Activated naive CD8-positive, alpha-beta T cell treated with anti-CD3 and anti-CD28 coated beads for 36 hours (primary cell): ENCODE data around the gene CCNF. TPM values are rescaled to one million over a fixed set of nuclear protein-coding genes. Genes with fewer than 3 reads are reported as not detected.
"Not testable (repeated sequence)": the region's sequence is repeated elsewhere in the genome, so short reads cannot be mapped to it uniquely, and the experiment has no call there.

Experiments
- DNase-seq: peaks from one replicate; pipeline ENCODE4 v3.0.0; 2021
- H3K27ac Mint-ChIP-seq: one replicate; pipeline ENCODE4 v1.8.0; 2022; ENCODE audit warnings: mild to moderate bottlenecking, moderate library complexity, mixed read lengths
- H3K27me3 Mint-ChIP-seq: one replicate; pipeline ENCODE4 v1.8.0; 2022; ENCODE audit warnings: mild to moderate bottlenecking, mixed read lengths
- H3K36me3 Mint-ChIP-seq: one replicate; pipeline ENCODE4 v1.8.0; 2021; ENCODE audit warnings: mild to moderate bottlenecking, mixed read lengths
- H3K4me1 Mint-ChIP-seq: one replicate; pipeline ENCODE4 v1.8.0; 2021; ENCODE audit warnings: mixed read lengths
- H3K4me3 Mint-ChIP-seq: one replicate; pipeline ENCODE4 v1.8.0; 2022; ENCODE audit warnings: mild to moderate bottlenecking, moderate library complexity, mixed read lengths
- H3K9me3 Mint-ChIP-seq: one replicate; pipeline ENCODE4 v1.8.0; 2022; ENCODE audit warnings: mixed read lengths
- total RNA-seq, 2 experiments: library from RNA; stranded (reverse); gene quantifications; one replicate each; pipeline ENCODE4 v1.2.3, GENCODE V29; 2021

The CCNF gene
- total RNA-seq, 2 experiments from 2014 or later = 38.3 to 38.8 TPM

DNA sequence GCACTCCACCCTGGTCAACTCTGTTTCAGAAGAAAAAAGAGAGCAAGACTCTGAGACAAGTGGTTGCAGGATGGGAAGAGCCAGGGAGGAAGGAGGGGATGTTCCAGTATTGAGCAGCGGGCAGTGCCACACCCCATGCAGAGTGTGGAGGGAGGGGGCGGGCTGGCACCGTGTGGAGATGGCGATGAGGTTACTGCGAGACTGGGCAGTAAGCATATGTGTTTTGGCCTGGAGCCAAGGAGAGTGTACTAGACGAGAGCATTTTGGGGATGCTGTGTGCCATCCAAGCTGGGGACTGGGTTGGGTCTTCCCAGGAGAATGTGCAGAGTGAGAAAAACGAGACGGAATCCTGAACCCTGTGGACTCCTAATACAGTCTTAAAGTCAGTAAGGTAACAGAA lies 49.0 kb downstream of the CCNF start:
- H3K4me3 Mint-ChIP-seq = no peak overlapping the region
- DNase-seq = no peak
- H3K4me1 Mint-ChIP-seq = peaks cover 16% of the 10 kb centered on the region
- H3K27ac Mint-ChIP-seq = no peak overlapping the region
- H3K36me3 Mint-ChIP-seq = no peaks in the 10 kb centered on the region
- peaks cover 2% of the 10 kb centered on the region for H3K27me3 Mint-ChIP-seq
- no peaks in the 10 kb centered on the region for H3K9me3 Mint-ChIP-seq

DNA sequence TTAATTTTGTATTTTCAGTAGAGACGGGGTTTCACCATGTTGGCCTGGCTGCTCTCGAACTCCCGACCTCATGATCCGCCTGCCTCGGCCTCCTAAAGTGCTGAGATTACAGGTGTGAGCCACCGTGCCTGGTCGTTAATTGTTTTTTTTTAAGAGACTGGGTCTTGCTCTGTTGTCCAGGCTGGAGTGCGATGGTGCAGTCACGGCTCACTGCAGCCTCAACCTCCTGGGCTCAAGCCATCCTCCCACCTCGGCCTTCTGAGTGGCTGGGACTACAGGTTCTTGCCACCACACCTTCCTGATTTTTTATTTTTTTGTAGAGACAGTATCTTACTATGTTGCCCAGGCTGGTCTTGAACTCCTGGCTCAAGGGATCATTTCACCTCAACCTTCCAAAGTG lies 50.7 kb downstream of the CCNF start:
- not testable (repeated sequence) for H3K4me3 Mint-ChIP-seq, H3K36me3 Mint-ChIP-seq, H3K9me3 Mint-ChIP-seq, DNase-seq, H3K27ac Mint-ChIP-seq, H3K27me3 Mint-ChIP-seq
- peaks cover 14% of the 10 kb centered on the region for H3K4me1 Mint-ChIP-seq

GRCh38 chr16:2480948-2481347 lies 51.7 kb downstream of the CCNF start:
- H3K27ac Mint-ChIP-seq = no peak overlapping the region
- DNase-seq = no peak
- H3K9me3 Mint-ChIP-seq = no peaks in the 10 kb centered on the region
- H3K27me3 Mint-ChIP-seq = no peaks in the 10 kb centered on the region
- no peak overlapping the region for H3K4me3 Mint-ChIP-seq
- H3K4me1 Mint-ChIP-seq = peaks cover 14% of the 10 kb centered on the region
- no peaks in the 10 kb centered on the region for H3K36me3 Mint-ChIP-seq

DNA sequence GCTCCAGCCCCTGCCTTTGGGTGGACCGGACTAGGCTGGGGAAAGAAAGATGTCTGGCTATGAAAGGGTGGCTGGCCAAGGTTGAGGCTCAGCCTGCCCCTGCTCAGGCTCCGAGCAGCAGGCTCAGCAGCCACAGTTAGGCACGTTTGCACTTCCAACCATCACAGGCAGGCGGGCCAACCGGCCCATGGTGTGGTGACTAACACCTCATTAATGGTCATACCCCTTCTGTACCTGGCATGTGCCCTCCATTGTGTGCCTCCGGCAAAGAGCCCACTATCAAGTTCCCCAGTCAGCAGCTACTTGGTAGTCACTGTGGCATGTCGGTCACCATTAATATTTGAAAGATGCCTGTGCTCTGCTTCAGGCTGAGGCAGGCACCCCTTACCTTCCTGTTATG lies 52.4 kb downstream of the CCNF start:
- Mint-ChIP-seq H3K4me3 (no peak overlapping the region), H3K36me3 (no peaks in the 10 kb centered on the region), H3K27ac (no peak overlapping the region), H3K4me1 (peaks cover 12% of the 10 kb centered on the region), H3K9me3 (no peaks in the 10 kb centered on the region), H3K27me3 (no peaks in the 10 kb centered on the region)
- DNase-seq = no peak

- Mint-ChIP-seq H3K4me3 (no peak overlapping the region), H3K9me3 (no peaks in the 10 kb centered on the region), H3K36me3 (peaks cover 3% of the 10 kb centered on the region), H3K27me3 (no peaks in the 10 kb centered on the region), H3K27ac (peak overlapping the region; percentile 6), H3K4me1 (peaks cover 12% of the 10 kb centered on the region)
- no peak for DNase-seq
Measured at GRCh38 chr16:2482249-2482648, 53.0 kb downstream of the CCNF start.

GRCh38 chr16:2482708-2483534 lies 53.7 kb downstream of the CCNF start:
- no peak overlapping the region for H3K27ac Mint-ChIP-seq
- H3K4me3 Mint-ChIP-seq = no peak overlapping the region
- no peaks in the 10 kb centered on the region for H3K27me3 Mint-ChIP-seq
- peaks cover 3% of the 10 kb centered on the region for H3K36me3 Mint-ChIP-seq
- H3K9me3 Mint-ChIP-seq = no peaks in the 10 kb centered on the region
- DNase-seq = no peak
- peaks cover 16% of the 10 kb centered on the region for H3K4me1 Mint-ChIP-seq

- H3K27ac Mint-ChIP-seq = no peak overlapping the region
- peaks cover 16% of the 10 kb centered on the region for H3K4me1 Mint-ChIP-seq
- DNase-seq = no peak
- no peaks in the 10 kb centered on the region for H3K27me3 Mint-ChIP-seq
- H3K4me3 Mint-ChIP-seq = no peak overlapping the region
- H3K36me3 Mint-ChIP-seq = peaks cover 3% of the 10 kb centered on the region
- no peaks in the 10 kb centered on the region for H3K9me3 Mint-ChIP-seq
Measured at GRCh38 chr16:2483939-2484897, 55.0 kb downstream of the CCNF start.

DNA sequence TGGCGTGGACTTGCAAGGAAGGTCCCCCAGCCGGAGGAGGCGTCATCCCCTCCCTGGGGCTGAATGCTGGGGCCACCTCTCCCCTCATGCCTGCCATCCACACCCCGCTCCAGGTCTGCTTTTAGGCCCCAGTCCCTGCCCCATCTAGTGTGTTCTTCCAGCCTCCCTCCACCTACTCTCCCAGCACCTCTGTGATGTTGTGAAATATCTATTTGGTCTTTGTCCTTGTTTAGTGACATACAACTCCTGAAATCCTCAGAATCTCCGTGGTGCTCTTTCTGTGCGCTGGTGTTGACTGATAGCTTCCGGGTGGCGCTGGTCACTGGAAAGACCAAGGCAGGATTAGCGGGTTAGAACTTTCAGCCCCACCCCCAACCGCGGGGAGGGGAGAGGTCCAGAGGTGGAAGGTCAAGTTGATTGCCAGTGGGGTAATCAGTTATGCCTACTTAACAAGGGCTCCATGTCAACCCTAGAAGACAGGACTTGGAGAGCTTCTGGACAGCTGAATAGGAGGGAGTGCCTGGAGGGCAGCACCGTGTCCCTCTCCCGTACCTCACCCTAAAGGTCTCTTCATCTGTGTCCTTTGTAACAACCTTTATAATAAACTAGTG lies 55.8 kb downstream of the CCNF start:
- Mint-ChIP-seq H3K4me3 (no peak overlapping the region), H3K9me3 (no peaks in the 10 kb centered on the region), H3K27ac (no peak overlapping the region), H3K4me1 (peaks cover 16% of the 10 kb centered on the region), H3K27me3 (no peaks in the 10 kb centered on the region), H3K36me3 (peaks cover 3% of the 10 kb centered on the region)
- DNase-seq = no peak

DNA sequence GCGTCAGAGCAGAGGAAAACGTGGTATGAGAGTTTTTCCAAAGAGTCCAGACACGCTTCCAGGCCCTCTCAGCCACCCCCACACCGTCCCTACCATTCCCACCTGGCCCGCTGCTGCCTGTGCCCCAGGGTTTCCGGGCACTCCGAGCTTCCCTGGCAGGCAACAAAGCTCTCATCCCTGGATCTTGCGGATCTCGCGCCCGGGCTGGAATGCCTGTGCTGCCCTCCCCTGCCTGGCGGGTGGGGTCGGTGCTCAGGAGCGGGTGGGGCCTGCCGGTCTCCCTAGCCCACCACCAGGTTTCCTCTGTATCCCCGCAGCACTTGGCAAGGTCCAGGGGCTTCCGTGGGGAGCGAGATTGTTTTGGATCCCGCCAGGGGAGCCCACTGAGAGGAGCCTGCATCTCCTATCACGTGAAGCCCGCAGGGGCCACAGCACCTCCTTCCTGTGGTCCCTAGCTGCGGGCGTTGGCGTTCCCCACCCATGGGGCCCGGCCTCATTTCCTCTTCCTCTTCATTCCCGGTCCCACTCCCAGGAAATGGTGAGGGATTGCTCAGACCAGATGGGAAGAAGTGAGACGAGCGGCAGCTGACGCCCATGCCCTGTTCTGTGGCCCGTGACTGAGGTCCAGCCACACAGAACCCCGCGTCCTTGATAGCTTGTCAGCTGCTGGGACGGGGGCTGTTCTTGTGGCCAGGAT lies 56.7 kb downstream of the CCNF start:
- Mint-ChIP-seq H3K4me1 (peaks cover 16% of the 10 kb centered on the region), H3K36me3 (peaks cover 3% of the 10 kb centered on the region), H3K4me3 (no peak overlapping the region), H3K27ac (no peak overlapping the region), H3K9me3 (no peaks in the 10 kb centered on the region), H3K27me3 (no peaks in the 10 kb centered on the region)
- no peak for DNase-seq

DNA sequence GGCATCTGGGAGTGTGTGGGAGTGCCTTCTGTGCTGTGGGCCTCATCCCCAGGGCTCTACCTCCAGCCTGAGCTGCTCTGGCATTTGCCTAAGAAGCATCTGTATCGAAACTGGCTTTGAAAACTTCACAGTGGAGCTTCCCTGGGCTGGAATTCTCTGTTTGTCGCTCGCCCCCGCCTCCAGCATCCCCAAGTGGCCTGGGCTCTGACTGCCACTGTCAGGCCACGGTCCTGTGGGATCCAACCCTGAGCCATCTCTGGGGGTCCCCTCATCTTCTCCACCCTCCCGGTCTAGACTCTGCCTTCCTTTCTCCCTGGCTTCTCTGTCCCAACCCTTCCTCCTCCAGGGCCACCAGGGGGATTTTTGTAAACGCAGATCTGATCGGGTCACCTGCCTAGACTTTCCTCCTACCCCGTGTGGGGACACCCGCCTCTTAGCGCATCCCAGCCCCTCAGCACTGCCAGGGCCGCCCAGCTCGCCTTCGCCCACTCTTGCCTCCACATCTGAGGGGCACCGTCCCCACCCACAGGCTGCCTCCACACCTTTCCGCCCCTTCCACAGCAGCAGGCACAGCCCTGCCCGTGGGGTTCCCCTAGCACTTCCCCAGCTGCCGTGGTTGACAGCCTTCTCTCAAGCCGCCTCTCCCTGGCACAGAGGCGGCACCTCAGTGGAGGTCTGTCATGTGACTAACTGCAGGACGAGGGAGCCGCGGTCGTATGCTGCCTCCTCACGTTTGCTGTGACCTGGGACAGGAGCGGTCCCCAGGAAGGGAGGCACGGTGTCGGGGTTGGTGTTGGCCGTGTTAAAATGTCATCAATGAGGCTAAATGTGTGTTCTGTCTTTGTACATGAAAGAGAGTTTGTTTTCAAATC lies 57.6 kb downstream of the CCNF start:
- DNase-seq = peak; percentile 79
- Mint-ChIP-seq H3K9me3 (no peaks in the 10 kb centered on the region), H3K4me3 (peak overlapping the region; percentile 55), H3K4me1 (peaks cover 16% of the 10 kb centered on the region), H3K36me3 (peaks cover 3% of the 10 kb centered on the region), H3K27me3 (no peaks in the 10 kb centered on the region), H3K27ac (peak overlapping the region; percentile 50)

- no peaks in the 10 kb centered on the region for H3K27me3 Mint-ChIP-seq
- H3K36me3 Mint-ChIP-seq = peaks cover 3% of the 10 kb centered on the region
- H3K4me1 Mint-ChIP-seq = peaks cover 16% of the 10 kb centered on the region
- no peak for DNase-seq
- peak overlapping the region; percentile 55 for H3K4me3 Mint-ChIP-seq
- no peaks in the 10 kb centered on the region for H3K9me3 Mint-ChIP-seq
- H3K27ac Mint-ChIP-seq = peak overlapping the region; percentile 50
Measured at GRCh38 chr16:2487517-2487842, 58.2 kb downstream of the CCNF start.

- H3K9me3 Mint-ChIP-seq = no peaks in the 10 kb centered on the region
- no peak overlapping the region for H3K4me3 Mint-ChIP-seq
- peaks cover 14% of the 10 kb centered on the region for H3K4me1 Mint-ChIP-seq
- peaks cover 3% of the 10 kb centered on the region for H3K36me3 Mint-ChIP-seq
- no peaks in the 10 kb centered on the region for H3K27me3 Mint-ChIP-seq
- H3K27ac Mint-ChIP-seq = no peak overlapping the region
- no peak for DNase-seq
Measured at GRCh38 chr16:2487903-2488531, 58.8 kb downstream of the CCNF start.

- H3K27ac Mint-ChIP-seq = no peak overlapping the region
- H3K36me3 Mint-ChIP-seq = peaks cover 3% of the 10 kb centered on the region
- no peaks in the 10 kb centered on the region for H3K9me3 Mint-ChIP-seq
- peaks cover 14% of the 10 kb centered on the region for H3K4me1 Mint-ChIP-seq
- no peak overlapping the region for H3K4me3 Mint-ChIP-seq
- DNase-seq = no peak
- no peaks in the 10 kb centered on the region for H3K27me3 Mint-ChIP-seq
Measured at GRCh38 chr16:2489581-2489980, 60.3 kb downstream of the CCNF start.
